Mucosa of rectum (tissue), 2 donors: ENCODE measurements around the gene TSPAN32.
"Not testable (repeated sequence)": the region's sequence is repeated elsewhere in the genome, so short reads cannot be mapped to it uniquely, and the experiment has no call there.

Experiments
- H3K27ac ChIP-seq, 2 donors: one replicate each; pipeline ENCODE4 v1.7.0; 2013; ENCODE audit warnings: inconsistent platforms in 2 of 2, low read depth in 2 of 2, low read length in 2 of 2
- H3K27me3 ChIP-seq, 2 donors: one replicate each; pipeline ENCODE4 v1.7.0; 2013; ENCODE audit warnings: low read length in 2 of 2; ENCODE audit not compliant: control insufficient read depth in 2 of 2, insufficient read depth in 2 of 2
- H3K36me3 ChIP-seq, 2 donors: one replicate each; pipeline ENCODE4 v1.7.0; 2013; ENCODE audit warnings: low read length in 2 of 2; ENCODE audit not compliant: control insufficient read depth in 2 of 2, insufficient read depth in 2 of 2
- H3K4me1 ChIP-seq, 2 donors: one replicate each; pipeline ENCODE4 v1.7.0; 2013; ENCODE audit warnings: low read length in 2 of 2, mild to moderate bottlenecking in 1 of 2; ENCODE audit not compliant: control insufficient read depth in 2 of 2, insufficient read depth in 2 of 2
- H3K4me3 ChIP-seq, 2 donors: one replicate each; pipeline ENCODE4 v1.7.0; 2013; ENCODE audit warnings: low read length in 2 of 2
- H3K9ac ChIP-seq, 2 donors: one replicate each; pipeline ENCODE4 v1.7.0; 2013; ENCODE audit warnings: low read length in 2 of 2, low read depth in 1 of 2, mild to moderate bottlenecking in 1 of 2
- H3K9me3 ChIP-seq, 2 donors: one replicate each; pipeline ENCODE4 v1.7.0; 2013; ENCODE audit warnings: low read length in 2 of 2; ENCODE audit not compliant: control insufficient read depth in 2 of 2
- donor health status: healthy.
- donor health status: Normal muscosa, but diverticular disease.

Gene TSPAN32

GRCh38 chr11:2325719-2326118 lies 23.9 kb downstream of the TSPAN32 start:
- no peak overlapping the region for H3K4me3 ChIP-seq
- no peaks in the 10 kb centered on the region for H3K36me3 ChIP-seq
- no peak overlapping the region for H3K27ac ChIP-seq
- H3K9me3 ChIP-seq = peaks cover 0 to 1% of the 10 kb centered on the region in 2 donors
- H3K9ac ChIP-seq = no peak overlapping the region
- no peaks in the 10 kb centered on the region for H3K27me3 ChIP-seq
- H3K4me1 ChIP-seq = no peaks in the 10 kb centered on the region

- Histone ChIP-seq H3K4me3 (no peak overlapping the region), H3K9me3 (peaks cover 0 to 6% of the 10 kb centered on the region in 2 donors), H3K27me3 (no peaks in the 10 kb centered on the region), H3K4me1 (no peaks in the 10 kb centered on the region), H3K36me3 (no peaks in the 10 kb centered on the region), H3K9ac (no peak overlapping the region), H3K27ac (no peak overlapping the region)
Measured at GRCh38 chr11:2327032-2327431, 25.2 kb downstream of the TSPAN32 start.

GRCh38 chr11:2328021-2328420 lies 26.2 kb downstream of the TSPAN32 start:
- H3K9me3 ChIP-seq = peaks cover 0 to 6% of the 10 kb centered on the region in 2 donors
- no peaks in the 10 kb centered on the region for H3K4me1 ChIP-seq
- no peaks in the 10 kb centered on the region for H3K27me3 ChIP-seq
- no peak overlapping the region for H3K4me3 ChIP-seq
- no peak overlapping the region for H3K9ac ChIP-seq
- no peaks in the 10 kb centered on the region for H3K36me3 ChIP-seq
- no peak overlapping the region for H3K27ac ChIP-seq

- Histone ChIP-seq H3K9me3 (peaks cover 0 to 6% of the 10 kb centered on the region in 2 donors), H3K27me3 (no peaks in the 10 kb centered on the region), H3K4me1 (no peaks in the 10 kb centered on the region), H3K36me3 (no peaks in the 10 kb centered on the region), H3K9ac (no peak overlapping the region), H3K4me3 (no peak overlapping the region), H3K27ac (no peak overlapping the region)
Measured at GRCh38 chr11:2328656-2329354, 27.0 kb downstream of the TSPAN32 start.

GRCh38 chr11:2329551-2329950 lies 27.7 kb downstream of the TSPAN32 start:
- Histone ChIP-seq H3K4me1 (no peaks in the 10 kb centered on the region), H3K4me3 (no peak overlapping the region), H3K27ac (no peak overlapping the region), H3K9ac (no peak overlapping the region), H3K36me3 (no peaks in the 10 kb centered on the region), H3K27me3 (no peaks in the 10 kb centered on the region), H3K9me3 (peaks cover 0 to 6% of the 10 kb centered on the region in 2 donors)

GRCh38 chr11:2330696-2331095 lies 28.9 kb downstream of the TSPAN32 start:
- Histone ChIP-seq H3K27ac (no peak overlapping the region), H3K9me3 (peaks cover 0 to 6% of the 10 kb centered on the region in 2 donors), H3K9ac (no peak overlapping the region), H3K4me1 (no peaks in the 10 kb centered on the region), H3K4me3 (no peak overlapping the region), H3K27me3 (no peaks in the 10 kb centered on the region), H3K36me3 (no peaks in the 10 kb centered on the region)

- Histone ChIP-seq H3K9me3 (peaks cover 0 to 6% of the 10 kb centered on the region in 2 donors), H3K4me1 (no peaks in the 10 kb centered on the region), H3K27ac (no peak overlapping the region), H3K4me3 (no peak overlapping the region), H3K36me3 (no peaks in the 10 kb centered on the region), H3K9ac (no peak overlapping the region), H3K27me3 (no peaks in the 10 kb centered on the region)
Measured at GRCh38 chr11:2331404-2331803, 29.6 kb downstream of the TSPAN32 start.

GRCh38 chr11:2332569-2332968 lies 30.8 kb downstream of the TSPAN32 start:
- H3K36me3 ChIP-seq, H3K27ac ChIP-seq, H3K27me3 ChIP-seq, H3K4me3 ChIP-seq, H3K4me1 ChIP-seq, H3K9ac ChIP-seq, H3K9me3 ChIP-seq: not testable (repeated sequence)

GRCh38 chr11:2333486-2334205 lies 31.8 kb downstream of the TSPAN32 start:
- not testable (repeated sequence) for H3K36me3 ChIP-seq, H3K27me3 ChIP-seq, H3K4me3 ChIP-seq, H3K4me1 ChIP-seq, H3K9ac ChIP-seq, H3K9me3 ChIP-seq, H3K27ac ChIP-seq

- H3K4me1 ChIP-seq, H3K27ac ChIP-seq, H3K9ac ChIP-seq, H3K9me3 ChIP-seq, H3K27me3 ChIP-seq, H3K4me3 ChIP-seq, H3K36me3 ChIP-seq: not testable (repeated sequence)
Measured at GRCh38 chr11:2335286-2335685, 33.5 kb downstream of the TSPAN32 start.
